GM18867 (cell line): Measurements from ENCODE around the gene NPTX1.
A peak's percentile ranks its signal among the peaks of the same experiment; 100 is the strongest.

Experiments used
- ATAC-seq: cut with Tn5 transposase; IDR thresholded peaks from one replicate; pipeline ENCODE4 v1.9.1; 2021; ENCODE audit warnings: mild to moderate bottlenecking, moderate library complexity; ENCODE audit not compliant: unreplicated experiment

Gene NPTX1

GRCh38 chr17:80460429-80460834 is 16.0 kb downstream of the NPTX1 start:
- ATAC-seq, result no peak

GRCh38 chr17:80459234-80459633 is 17.2 kb downstream of the NPTX1 start:
- ATAC-seq, result no peak

- ATAC-seq, result no peak
Observed at GRCh38 chr17:80458016-80458415, 18.4 kb downstream of the NPTX1 start.

- no peak for ATAC-seq
Observed at GRCh38 chr17:80457236-80457856, 19.1 kb downstream of the NPTX1 start.

GRCh38 chr17:80456465-80457235 is 19.8 kb downstream of the NPTX1 start:
- ATAC-seq, result no peak

- ATAC-seq, result no peak
Observed at GRCh38 chr17:80455784-80456183, 20.6 kb downstream of the NPTX1 start.

GRCh38 chr17:80455336-80455710 is 21.1 kb downstream of the NPTX1 start:
- no peak for ATAC-seq

GRCh38 chr17:80454557-80455335 is 21.7 kb downstream of the NPTX1 start:
- ATAC-seq, result peak; percentile 83

- no peak for ATAC-seq
Observed at GRCh38 chr17:80453998-80454556, 22.3 kb downstream of the NPTX1 start.

- no peak for ATAC-seq
Observed at GRCh38 chr17:80453126-80453997, 23.0 kb downstream of the NPTX1 start.

GRCh38 chr17:80452173-80452915 is 24.1 kb downstream of the NPTX1 start:
- ATAC-seq, result no peak

- no peak for ATAC-seq
Observed at GRCh38 chr17:80451104-80451775, 25.2 kb downstream of the NPTX1 start.

GRCh38 chr17:80449930-80450576 is 26.4 kb downstream of the NPTX1 start:
- ATAC-seq, result no peak

- ATAC-seq, result no peak
Observed at GRCh38 chr17:80449194-80449929, 27.0 kb downstream of the NPTX1 start.

- no peak for ATAC-seq
Observed at GRCh38 chr17:80447790-80448189, 28.6 kb downstream of the NPTX1 start.

GRCh38 chr17:80446645-80447405 is 29.6 kb downstream of the NPTX1 start:
- no peak for ATAC-seq

GRCh38 chr17:80445726-80446110 is 30.7 kb downstream of the NPTX1 start:
- ATAC-seq, result no peak
